DND-41 (cell line): Measurements from ENCODE around the gene HIVEP2.

Experiments used
- ATAC-seq: fragments of 200-7000 bp; cut with Tn5 transposase; 3 replicates; pipeline ENCODE4 v1.9.1; 2021; ENCODE audit warnings: low read depth; ENCODE audit not compliant: insufficient read depth
- DNase-seq: peaks from one replicate; pipeline ENCODE4 v3.0.0-alpha.2; 2020
- H2AFZ ChIP-seq: 2 replicates; pipeline ENCODE4 v1.6.0; 2012; ENCODE audit warnings: low read depth, low read length
- H3K27ac ChIP-seq: 2 replicates; pipeline ENCODE4 v1.5.1; 2012; ENCODE audit warnings: low read length, inconsistent platforms
- H3K27me3 ChIP-seq: fragments of 200-600 bp; sonication (generic); 2 replicates; pipeline ENCODE4 v1.6.0; 2012; ENCODE audit warnings: low read length, mild to moderate bottlenecking, inconsistent platforms; ENCODE audit not compliant: insufficient read depth, poor library complexity
- H3K36me3 ChIP-seq: 2 replicates; pipeline ENCODE4 v1.5.1; 2012; ENCODE audit warnings: low read length, inconsistent platforms; ENCODE audit not compliant: insufficient read depth
- H3K4me1 ChIP-seq: 2 replicates; pipeline ENCODE4 v1.5.1; 2012; ENCODE audit warnings: mild to moderate bottlenecking, low read length; ENCODE audit not compliant: insufficient read depth
- H3K4me2 ChIP-seq: 2 replicates; pipeline ENCODE4 v1.6.0; 2012; ENCODE audit warnings: mild to moderate bottlenecking, moderate library complexity, low read length, inconsistent platforms; ENCODE audit not compliant: insufficient read depth
- H3K4me3 ChIP-seq, 2 experiments: fragments of 200-600 bp in 1 of 2; shearing (Covaris generic) in 1 of 2; 2 replicates each; pipeline ENCODE4 v1.5.1; 2012 to 2016; ENCODE audit warnings: inconsistent platforms in 2 of 2, low read length in 2 of 2, mild to moderate bottlenecking in 2 of 2, low read depth in 1 of 2, moderate library complexity in 1 of 2
- H3K79me2 ChIP-seq: 2 replicates; pipeline ENCODE4 v1.6.0; 2012; ENCODE audit warnings: low read length, inconsistent platforms; ENCODE audit not compliant: insufficient read depth
- H3K9ac ChIP-seq: 2 replicates; pipeline ENCODE4 v1.6.0; 2012; ENCODE audit warnings: low read depth, mild to moderate bottlenecking, inconsistent platforms, low read length, moderate library complexity
- H3K9me3 ChIP-seq: 2 replicates; pipeline ENCODE4 v1.5.1; 2012; ENCODE audit warnings: low read length, moderate library complexity, mild to moderate bottlenecking, inconsistent platforms; ENCODE audit not compliant: insufficient read depth, severe bottlenecking
- H4K20me1 ChIP-seq: 2 replicates; pipeline ENCODE4 v1.6.0; 2012; ENCODE audit warnings: low read length; ENCODE audit not compliant: insufficient read depth
- EZH2 ChIP-seq: IDR thresholded peaks from 3 replicates; pipeline ENCODE4 v1.6.1; 2012; ENCODE audit warnings: borderline replicate concordance, low read depth, mild to moderate bottlenecking, moderate library complexity, low read length, inconsistent platforms; ENCODE audit not compliant: severe bottlenecking
- TF ChIP-seq, protein P1 (sequence below): IDR thresholded peaks from 2 replicates; pipeline ENCODE4 v1.5.1; 2012; ENCODE audit warnings: borderline replicate concordance, low read length, moderate library complexity, mild to moderate bottlenecking; ENCODE audit not compliant: poor library complexity, severe bottlenecking; ENCODE audit errors: extremely low read depth

Gene HIVEP2

GRCh38 chr6:142816031-142816430 is 128.9 kb downstream of the HIVEP2 start:
- Histone ChIP-seq H2AFZ (no peak overlapping the region), H3K9me3 (no peaks in the 10 kb centered on the region), H3K9ac (no peak overlapping the region), H3K4me2 (no peak overlapping the region), H3K4me3 (no peak overlapping the region), H3K27ac (no peak overlapping the region), H3K79me2 (no peaks in the 10 kb centered on the region), H4K20me1 (no peaks in the 10 kb centered on the region), H3K27me3 (no peaks in the 10 kb centered on the region), H3K36me3 (no peaks in the 10 kb centered on the region), H3K4me1 (peaks cover 22% of the 10 kb centered on the region)
- no peak for TF ChIP-seq EZH2
- TF ChIP-seq, protein P1, sequence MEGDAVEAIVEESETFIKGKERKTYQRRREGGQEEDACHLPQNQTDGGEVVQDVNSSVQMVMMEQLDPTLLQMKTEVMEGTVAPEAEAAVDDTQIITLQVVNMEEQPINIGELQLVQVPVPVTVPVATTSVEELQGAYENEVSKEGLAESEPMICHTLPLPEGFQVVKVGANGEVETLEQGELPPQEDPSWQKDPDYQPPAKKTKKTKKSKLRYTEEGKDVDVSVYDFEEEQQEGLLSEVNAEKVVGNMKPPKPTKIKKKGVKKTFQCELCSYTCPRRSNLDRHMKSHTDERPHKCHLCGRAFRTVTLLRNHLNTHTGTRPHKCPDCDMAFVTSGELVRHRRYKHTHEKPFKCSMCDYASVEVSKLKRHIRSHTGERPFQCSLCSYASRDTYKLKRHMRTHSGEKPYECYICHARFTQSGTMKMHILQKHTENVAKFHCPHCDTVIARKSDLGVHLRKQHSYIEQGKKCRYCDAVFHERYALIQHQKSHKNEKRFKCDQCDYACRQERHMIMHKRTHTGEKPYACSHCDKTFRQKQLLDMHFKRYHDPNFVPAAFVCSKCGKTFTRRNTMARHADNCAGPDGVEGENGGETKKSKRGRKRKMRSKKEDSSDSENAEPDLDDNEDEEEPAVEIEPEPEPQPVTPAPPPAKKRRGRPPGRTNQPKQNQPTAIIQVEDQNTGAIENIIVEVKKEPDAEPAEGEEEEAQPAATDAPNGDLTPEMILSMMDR, result no peak
- no peak for DNase-seq
- ATAC-seq, result no peak

- no peaks in the 10 kb centered on the region for H3K79me2 ChIP-seq
- no peaks in the 10 kb centered on the region for H3K4me1 ChIP-seq
- H3K4me2 ChIP-seq, result no peak overlapping the region
- peak; percentile 27; the same call in 2 of the 3 replicates for ATAC-seq
- H3K9ac ChIP-seq, result no peak overlapping the region
- H3K36me3 ChIP-seq, result no peaks in the 10 kb centered on the region
- H3K27ac ChIP-seq, result no peak overlapping the region
- no peaks in the 10 kb centered on the region for H3K27me3 ChIP-seq
- H3K9me3 ChIP-seq, result no peaks in the 10 kb centered on the region
- TF ChIP-seq EZH2, result no peak
- TF ChIP-seq, protein P1, result no peak
- H4K20me1 ChIP-seq, result no peaks in the 10 kb centered on the region
- no peak overlapping the region for H3K4me3 ChIP-seq
- no peak overlapping the region for H2AFZ ChIP-seq
- no peak for DNase-seq
Measured at GRCh38 chr6:142811923-142812322, 133.1 kb downstream of the HIVEP2 start.

- Histone ChIP-seq H3K79me2 (no peaks in the 10 kb centered on the region), H3K4me2 (no peak overlapping the region), H2AFZ (no peak overlapping the region), H4K20me1 (no peaks in the 10 kb centered on the region), H3K4me1 (no peaks in the 10 kb centered on the region), H3K9me3 (no peaks in the 10 kb centered on the region), H3K4me3 (no peak overlapping the region), H3K9ac (no peak overlapping the region), H3K36me3 (no peaks in the 10 kb centered on the region), H3K27me3 (no peaks in the 10 kb centered on the region), H3K27ac (no peak overlapping the region)
- ATAC-seq (no peak), DNase-seq (no peak)
- TF ChIP-seq, protein P1, result no peak
- TF ChIP-seq EZH2, result no peak
Measured at GRCh38 chr6:142810952-142811514, 133.9 kb downstream of the HIVEP2 start.
